Naive thymus-derived CD4-positive, alpha-beta T cell (primary cell): ENCODE measurements around the gene C2orf66. TPM values are rescaled to one million over a fixed set of nuclear protein-coding genes. Genes with fewer than 3 reads are reported as not detected.

Experiments
- ATAC-seq: fragments of 150-1000 bp; cut with Tn5 transposase; 2 replicates; pipeline ENCODE4 v1.10.0; 2021; ENCODE audit warnings: mild to moderate bottlenecking, moderate library complexity
- CTCF ChIA-PET: fragments of 350-600 bp; sonication (Branson Sonifier 250); formaldehyde crosslinking; loops from one replicate; lab custom pipeline; 2021; ENCODE audit warnings: antibody characterized with exemption; lab: Charles Lee
- POLR2A ChIA-PET: fragments of 350-600 bp; sonication (Branson Sonifier 250); formaldehyde crosslinking; loops from one replicate; lab custom pipeline; 2021; ENCODE audit warnings: antibody characterized with exemption, inconsistent platforms; lab: Charles Lee
- DNase-seq, 9 donors: peaks; one replicate each; pipeline versions ENCODE4 v3.0.0 to v3.0.0-alpha.2; 2020 to 2022; ENCODE audit warnings: mixed read lengths in 1 of 9
- H3K27ac ChIP-seq: one replicate; pipeline ENCODE4 v1.7.0; 2013; ENCODE audit warnings: mild to moderate bottlenecking, low read depth, low read length, moderate library complexity
- H3K27me3 ChIP-seq, 2 donors: one replicate each; pipeline ENCODE4 v1.7.0; 2013; ENCODE audit warnings: low read length in 2 of 2, mild to moderate bottlenecking in 2 of 2, moderate library complexity in 2 of 2; ENCODE audit not compliant: control insufficient read depth in 2 of 2, insufficient read depth in 2 of 2
- H3K36me3 ChIP-seq, 3 experiments: 1 replicate in 2 of 3; 2 replicates in 1 of 3; pipeline ENCODE4 v1.7.0; 2013; ENCODE audit warnings: low read length in 3 of 3, mild to moderate bottlenecking in 3 of 3, moderate library complexity in 1 of 3; ENCODE audit not compliant: insufficient read depth in 3 of 3, control insufficient read depth in 2 of 3
- H3K4me1 ChIP-seq, 2 donors: one replicate each; pipeline ENCODE4 v1.7.0; 2013; ENCODE audit warnings: low read length in 2 of 2, mild to moderate bottlenecking in 2 of 2, moderate library complexity in 1 of 2; ENCODE audit not compliant: control insufficient read depth in 2 of 2, insufficient read depth in 2 of 2
- H3K4me3 ChIP-seq: 2 replicates; pipeline ENCODE4 v1.7.0; 2013; ENCODE audit warnings: mild to moderate bottlenecking, low read length
- H3K9me3 ChIP-seq, 3 experiments: 1 replicate in 2 of 3; 2 replicates in 1 of 3; pipeline ENCODE4 v1.7.0; 2013; ENCODE audit warnings: low read length in 3 of 3; ENCODE audit not compliant: control insufficient read depth in 2 of 3
- H3K27ac Mint-ChIP-seq, 9 donors: one replicate each; pipeline ENCODE4 v1.8.0; 2020 to 2022; ENCODE audit warnings: mixed read lengths in 9 of 9, mild to moderate bottlenecking in 8 of 9, moderate library complexity in 5 of 9, inconsistent platforms in 2 of 9
- H3K27me3 Mint-ChIP-seq, 5 donors: one replicate each; pipeline ENCODE4 v1.8.0; 2021 to 2022; ENCODE audit warnings: mixed read lengths in 5 of 5, mild to moderate bottlenecking in 1 of 5
- H3K36me3 Mint-ChIP-seq, 5 donors: one replicate each; pipeline ENCODE4 v1.8.0; 2020 to 2022; ENCODE audit warnings: mixed read lengths in 5 of 5, mild to moderate bottlenecking in 3 of 5, inconsistent platforms in 1 of 5
- H3K4me1 Mint-ChIP-seq, 7 donors: one replicate each; pipeline ENCODE4 v1.8.0; 2020 to 2022; ENCODE audit warnings: mixed read lengths in 7 of 7, mild to moderate bottlenecking in 3 of 7, inconsistent platforms in 1 of 7
- H3K4me3 Mint-ChIP-seq, 10 donors: one replicate each; pipeline ENCODE4 v1.8.0; 2020 to 2022; ENCODE audit warnings: mild to moderate bottlenecking in 10 of 10, mixed read lengths in 10 of 10, moderate library complexity in 6 of 10, inconsistent platforms in 2 of 10
- H3K9me3 Mint-ChIP-seq, 11 donors: one replicate each; pipeline ENCODE4 v1.8.0; 2020 to 2022; ENCODE audit warnings: mixed read lengths in 11 of 11, mild to moderate bottlenecking in 4 of 11, inconsistent platforms in 1 of 11, moderate library complexity in 1 of 11
- intact Hi-C, 2 donors: fragments of 100-400 bp; cut with micrococcal nuclease; formaldehyde crosslinking; loops; one replicate each; pipeline ENCODE4 v1.15.1; 2023
- polyA plus RNA-seq, 2 donors: library from polyadenylated mRNA; unstranded; fragments of 300-500 nt; fragmentation: Illumina TruSeq; gene quantifications; one replicate each; pipeline ENCODE4 v1.2.3, GENCODE V29; 2021
- total RNA-seq, 6 experiments: library from RNA in 5 of 6; stranded (reverse) in 5 of 6; gene quantifications; 1 replicate in 5 of 6; 2 replicates in 1 of 6; pipeline ENCODE4 v1.2.3 and lab custom pipeline; 2021 to 2026

The C2orf66 gene
- total and polyA plus RNA-seq, 7 experiments from 2014 or later: 0.53 TPM; not detected in 6

DNA sequence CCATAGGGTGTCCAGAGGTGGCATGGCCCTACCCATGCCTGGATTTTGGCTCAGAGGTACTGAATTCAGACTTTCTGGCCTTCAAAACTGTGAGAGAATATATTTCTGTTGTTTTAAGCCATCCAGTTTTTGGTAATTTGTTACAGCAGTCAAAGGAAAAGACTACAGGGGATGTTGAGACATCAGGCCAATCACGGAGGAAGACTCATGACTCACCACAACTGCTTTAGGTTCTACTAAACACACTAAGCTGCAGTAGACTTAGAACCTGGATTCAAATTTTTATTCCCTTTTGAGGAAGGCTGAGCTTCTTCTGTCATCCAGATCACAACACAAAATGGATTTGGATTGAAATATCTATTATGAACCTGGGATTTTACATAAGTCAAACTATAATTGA lies 12.0 kb upstream of the C2orf66 start:
- Mint-ChIP-seq H3K4me1 (peaks cover 0 to 3% (median 0%) of the 10 kb centered on the region in 7 donors), H3K36me3 (peaks cover 3 to 15% (median 9%) of the 10 kb centered on the region in 5 donors), H3K27ac (no peak overlapping the region), H3K4me3 (no peak overlapping the region), H3K9me3 (peaks cover 4 to 42% (median 15%) of the 10 kb centered on the region in 11 donors), H3K27me3 (peaks cover under 1 to 46% (median 29%) of the 10 kb centered on the region in 5 donors)
- H3K27ac ChIP-seq: no peak overlapping the region
- DNase-seq (no peak), ATAC-seq (no peak)
- POLR2A ChIA-PET: no interaction called here
- no peaks in the 10 kb centered on the region for H3K36me3 ChIP-seq
- intact Hi-C loops: no loop called here
- H3K4me3 ChIP-seq: no peak overlapping the region
- H3K9me3 ChIP-seq: no peaks in the 10 kb centered on the region
- CTCF ChIA-PET: no interaction called here
- H3K4me1 ChIP-seq: no peaks in the 10 kb centered on the region
- no peaks in the 10 kb centered on the region for H3K27me3 ChIP-seq

DNA sequence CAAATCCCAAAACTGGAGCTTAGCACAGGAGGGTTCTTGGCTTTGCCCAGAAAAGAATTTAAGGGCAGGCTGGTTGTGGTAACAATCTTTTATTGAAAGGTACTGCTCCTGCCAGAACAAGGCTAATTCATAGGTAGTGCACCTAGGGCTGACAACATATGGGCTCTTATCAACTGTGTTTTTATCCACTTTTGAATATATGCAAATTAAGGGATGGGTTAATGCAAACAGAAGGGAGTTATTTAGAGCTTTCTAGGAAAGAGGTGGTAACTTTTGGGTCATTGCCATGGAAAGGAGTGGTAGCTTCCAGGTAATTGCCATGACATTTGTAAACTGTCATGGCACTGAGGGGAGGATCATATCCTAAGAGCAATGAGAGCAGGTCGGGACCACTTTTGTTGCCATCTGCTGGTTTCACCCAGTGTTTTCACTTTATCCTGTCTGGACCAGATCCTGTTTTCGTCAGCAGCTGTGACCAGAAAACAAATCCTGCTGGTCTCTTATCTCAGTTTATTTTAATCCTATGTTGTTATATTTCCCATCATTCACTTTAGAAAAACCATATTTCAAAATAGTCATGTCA lies 981 bp downstream of the C2orf66 start:
- Mint-ChIP-seq H3K4me3 (no peak overlapping the region), H3K27me3 (peaks cover 21 to 46% (median 32%) of the 10 kb centered on the region in 5 donors), H3K9me3 (peaks cover 0 to 4% (median 0%) of the 10 kb centered on the region in 11 donors), H3K27ac (no peak overlapping the region), H3K4me1 (no peaks in the 10 kb centered on the region), H3K36me3 (peaks cover 0 to 4% (median 0%) of the 10 kb centered on the region in 5 donors)
- Histone ChIP-seq H3K4me3 (no peak overlapping the region), H3K27me3 (no peaks in the 10 kb centered on the region), H3K27ac (no peak overlapping the region), H3K9me3 (no peaks in the 10 kb centered on the region), H3K4me1 (no peaks in the 10 kb centered on the region), H3K36me3 (no peaks in the 10 kb centered on the region)
- CTCF ChIA-PET: no interaction called here
- no peak for DNase-seq
- POLR2A ChIA-PET: no interaction called here
- ATAC-seq: no peak
- intact Hi-C loops: no loop called here

DNA sequence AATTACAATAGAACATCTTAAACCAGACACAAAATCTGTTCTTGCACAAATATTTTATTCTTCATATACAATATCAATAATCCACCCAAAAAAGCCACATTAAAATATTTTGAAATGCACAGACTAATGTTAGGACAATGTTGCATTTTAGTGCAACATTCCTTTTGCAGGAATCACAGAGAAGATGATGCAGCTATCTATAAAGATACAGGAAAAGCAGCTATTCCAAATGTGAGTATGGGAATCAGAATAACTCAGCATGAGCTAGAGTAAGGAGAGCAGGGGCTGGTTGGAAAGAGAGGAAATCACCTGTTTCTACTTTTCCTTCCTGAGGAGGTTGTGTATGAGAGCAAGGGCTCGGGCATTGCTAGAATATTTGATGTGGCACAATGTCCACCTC lies 4.8 kb downstream of the C2orf66 start:
- Histone ChIP-seq H3K27ac (no peak overlapping the region), H3K4me1 (peaks cover 0 to 6% of the 10 kb centered on the region in 2 donors), H3K9me3 (no peaks in the 10 kb centered on the region), H3K27me3 (no peaks in the 10 kb centered on the region), H3K36me3 (no peaks in the 10 kb centered on the region), H3K4me3 (no peak overlapping the region)
- CTCF ChIA-PET: no interaction called here
- POLR2A ChIA-PET: no interaction called here
- peaks cover 0 to 1% (median 0%) of the 10 kb centered on the region in 5 donors for H3K36me3 Mint-ChIP-seq
- intact Hi-C loops: no loop called here
- H3K4me1 Mint-ChIP-seq: peaks cover 4 to 13% (median 10%) of the 10 kb centered on the region in 7 donors
- H3K4me3 Mint-ChIP-seq: no peak overlapping the region
- no peak overlapping the region for H3K27ac Mint-ChIP-seq
- H3K9me3 Mint-ChIP-seq: peaks cover 0 to 3% (median 0%) of the 10 kb centered on the region in 11 donors
- H3K27me3 Mint-ChIP-seq: peaks cover 0 to 21% (median 16%) of the 10 kb centered on the region in 5 donors
- DNase-seq (no peak), ATAC-seq (no peak)

DNA sequence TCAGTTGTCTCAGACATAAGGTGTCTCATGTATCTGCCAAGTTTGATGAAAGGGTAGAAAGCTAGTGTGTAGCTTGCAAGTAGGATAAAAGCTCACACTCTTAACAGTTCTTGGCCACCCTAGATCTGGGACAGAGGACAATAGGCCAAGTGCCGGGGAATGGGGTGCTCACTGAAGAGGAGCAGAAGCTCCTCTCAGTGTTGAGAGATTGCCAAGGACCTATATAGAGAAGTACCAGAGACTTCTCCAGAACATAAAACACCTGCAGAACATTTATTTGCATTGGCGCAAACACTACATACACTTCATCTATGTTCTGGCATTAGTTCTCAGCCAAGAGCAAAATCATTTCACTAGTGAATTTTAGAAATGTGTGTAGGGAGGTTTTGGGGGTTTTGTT lies 6.8 kb downstream of the C2orf66 start:
- H3K4me1 ChIP-seq: peaks cover 4 to 6% of the 10 kb centered on the region in 2 donors
- H3K36me3 Mint-ChIP-seq: peaks cover 0 to 2% (median under 1%) of the 10 kb centered on the region in 5 donors
- H3K9me3 ChIP-seq: no peaks in the 10 kb centered on the region
- intact Hi-C loops: no loop called here
- no peak overlapping the region for H3K27ac Mint-ChIP-seq
- ChIA-PET CTCF (no interaction called here), POLR2A (no interaction called here)
- H3K4me3 Mint-ChIP-seq: peak overlapping the region in 1 of 10 donors; percentile 13
- H3K27me3 ChIP-seq: no peaks in the 10 kb centered on the region
- ATAC-seq: no peak
- no peak overlapping the region for H3K27ac ChIP-seq
- DNase-seq: no peak
- no peak overlapping the region for H3K4me3 ChIP-seq
- H3K9me3 Mint-ChIP-seq: peaks cover 0 to 3% (median 0%) of the 10 kb centered on the region in 11 donors
- H3K36me3 ChIP-seq: no peaks in the 10 kb centered on the region
- peaks cover 0 to 16% (median 11%) of the 10 kb centered on the region in 5 donors for H3K27me3 Mint-ChIP-seq
- H3K4me1 Mint-ChIP-seq: peaks cover 9 to 31% (median 18%) of the 10 kb centered on the region in 7 donors

DNA sequence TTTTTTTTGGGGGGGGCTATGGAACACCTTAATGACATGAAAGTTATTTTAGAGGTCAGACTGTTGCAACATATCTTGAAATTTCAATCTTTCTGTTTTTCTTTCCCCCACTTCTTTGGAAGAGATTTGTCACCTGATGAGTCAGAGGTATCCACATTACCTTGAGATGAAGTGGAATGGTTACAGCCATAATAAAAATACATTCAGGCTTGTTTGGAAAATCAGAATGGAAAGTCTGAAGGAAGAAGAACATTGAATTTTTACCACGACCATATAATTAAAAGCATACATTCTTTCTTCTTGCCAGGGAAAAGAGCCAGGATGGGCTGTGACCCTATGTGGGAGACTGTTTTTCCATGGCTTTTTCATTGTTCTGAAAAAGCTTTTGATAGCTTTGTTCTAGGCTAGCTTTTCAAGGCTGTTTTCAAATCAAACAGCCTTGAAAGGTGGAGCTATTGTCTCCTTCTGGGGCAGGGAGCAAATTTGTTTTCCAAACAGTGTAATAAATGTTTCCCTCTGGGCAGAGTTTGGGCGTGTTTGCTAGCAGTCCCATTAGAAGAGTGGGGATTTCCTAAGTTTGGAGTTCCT lies 7.4 kb downstream of the C2orf66 start:
- ATAC-seq (no peak), DNase-seq (no peak)
- Histone ChIP-seq H3K27me3 (no peaks in the 10 kb centered on the region), H3K36me3 (peaks cover 0 to 6% (median 0%) of the 10 kb centered on the region in 3 experiments), H3K9me3 (no peaks in the 10 kb centered on the region), H3K4me1 (peaks cover 4 to 6% of the 10 kb centered on the region in 2 donors), H3K4me3 (no peak overlapping the region), H3K27ac (no peak overlapping the region)
- peaks cover 15 to 37% (median 24%) of the 10 kb centered on the region in 7 donors for H3K4me1 Mint-ChIP-seq
- CTCF ChIA-PET: no interaction called here
- POLR2A ChIA-PET: no interaction called here
- peak overlapping the region in 2 of 10 donors; percentile 13 to 91 for H3K4me3 Mint-ChIP-seq
- no peak overlapping the region for H3K27ac Mint-ChIP-seq
- peaks cover 0 to 16% (median 6%) of the 10 kb centered on the region in 5 donors for H3K27me3 Mint-ChIP-seq
- H3K36me3 Mint-ChIP-seq: peaks cover 2 to 7% (median 6%) of the 10 kb centered on the region in 5 donors
- intact Hi-C loops: no loop called here
- peaks cover 0 to 3% (median 0%) of the 10 kb centered on the region in 11 donors for H3K9me3 Mint-ChIP-seq

GRCh38 chr2:196798980-196799379 lies 10.2 kb downstream of the C2orf66 start:
- ATAC-seq: peak; percentile 1
- H3K9me3 Mint-ChIP-seq: peaks cover 0 to 3% (median 0%) of the 10 kb centered on the region in 11 donors

More at GRCh38 chr2:196798980-196799379, 10.2 kb downstream of the C2orf66 start:
- intact Hi-C loops: loop anchor here (1.0 to 5.0 kb wide), 5 partner anchors 128 to 906 kb away; partner anchors contain the start of genes CCDC150 (in 2 of the 2), HSPD1 (in 1 of the 2), MARS2 (in 1 of the 2) and SF3B1 (in 1 of the 2)
- peak overlapping the region; percentile 98 for H3K4me3 ChIP-seq
- no peaks in the 10 kb centered on the region for H3K9me3 ChIP-seq
- H3K36me3 Mint-ChIP-seq: peaks cover 4 to 22% (median 14%) of the 10 kb centered on the region in 5 donors
- H3K4me3 Mint-ChIP-seq: peak overlapping the region; percentile 85 to 99 (median 96)
- H3K27me3 ChIP-seq: no peaks in the 10 kb centered on the region
- POLR2A ChIA-PET: interaction anchor here (1.0 to 1.5 kb wide), 4 partner anchors 9 to 906 kb away, joined by 4 to 11 read pairs (median 6); partner anchors contain the start of gene MARS2
- peak overlapping the region; percentile 73 for H3K27ac ChIP-seq
- peaks cover 0 to 21% (median 0%) of the 10 kb centered on the region in 3 experiments for H3K36me3 ChIP-seq
- peaks cover 0 to 4% (median 4%) of the 10 kb centered on the region in 5 donors for H3K27me3 Mint-ChIP-seq
- peak in 1 of 9 donors; percentile 1 for DNase-seq
- peaks cover 4 to 6% of the 10 kb centered on the region in 2 donors for H3K4me1 ChIP-seq
- CTCF ChIA-PET: interaction anchor here (0.6 to 0.7 kb wide), 2 partner anchors 156 to 215 kb away, joined by 3 read pairs; no protein-coding TSS in a partner anchor
- peaks cover 17 to 52% (median 38%) of the 10 kb centered on the region in 7 donors for H3K4me1 Mint-ChIP-seq
- peak overlapping the region; percentile 89 to 99 (median 91) for H3K27ac Mint-ChIP-seq
